ENCODE data around the gene TANGO2. TPM values are rescaled to one million over a fixed set of nuclear protein-coding genes. Genes with fewer than 3 reads are reported as not detected.

TANGO2 gene
- total and polyA plus RNA-seq, 2 of the 8 experiments (the other 6 are each of a cell fraction or from before 2014, with no cell fraction given) = 10.1 to 18.4 TPM

GRCh38 chr22:19992921-19993355, 28.0 kb upstream of the TANGO2 start:
- H3K4me3 ChIP-seq (ENCODE audit: extremely low read depth in 1 of 4, insufficient read depth in 2 of 4, low read depth in 3 of 4, low read length in 4 of 4) = no peak overlapping the region
- H2BK12ac ChIP-seq (ENCODE audit: low read depth, low read length) = no peak overlapping the region
- H4K91ac ChIP-seq (replicated peaks; ENCODE audit: insufficient read length, low read length) = no peak overlapping the region
- no peaks in the 10 kb centered on the region for H3K79me2 ChIP-seq (ENCODE audit: control insufficient read depth in 1 of 2, insufficient read depth in 2 of 2, low read length in 2 of 2)
- H3K36me3 ChIP-seq (ENCODE audit: control insufficient read depth in 2 of 4, insufficient read depth in 4 of 4, low read length in 3 of 4) = no peaks in the 10 kb centered on the region
- H3K9me3 ChIP-seq (ENCODE audit: insufficient read depth in 2 of 2, low read depth in 1 of 2, low read length in 1 of 2) = no peaks in the 10 kb centered on the region
- no peak overlapping the region for H3K9ac ChIP-seq (replicated peaks in 1 of 4; ENCODE audit: extremely low read depth in 1 of 4, low read depth in 3 of 4, low read length in 3 of 4)
- no peak overlapping the region for H3K4me2 ChIP-seq (ENCODE audit: insufficient read depth in 1 of 2, low read depth in 2 of 2, low read length in 2 of 2)
- H4K20me1 ChIP-seq (replicated peaks in 1 of 2; ENCODE audit: control insufficient read depth in 1 of 2, insufficient read depth in 2 of 2, low read length in 2 of 2) = peaks cover 2 to 4% of the 10 kb centered on the region in 2 experiments
- WGBS, 2 experiments (ENCODE audit: extremely low coverage in 1 of 2, insufficient coverage in 1 of 2, insufficient read length in 1 of 2, insufficient replicate concordance in 2 of 2, low coverage in 1 of 2, low lambda C conversion rate in 2 of 2, missing lambda C conversion rate in 1 of 2) = 86% methylated on average over 6 of the region's 6 CpGs; no CpG with 5 or more reads in 1 of the 2 experiments
- no peak for FAIRE-seq
- no peak overlapping the region for H3K56ac ChIP-seq (replicated peaks; ENCODE audit: insufficient read length, low read depth, low read length)
- H3K14ac ChIP-seq (ENCODE audit: insufficient read length) = no peak overlapping the region
- no peak overlapping the region for H3K23ac ChIP-seq (ENCODE audit: insufficient read length)
- no peak overlapping the region for H4K5ac ChIP-seq (ENCODE audit: insufficient read length, low read depth, low read length)
- no peak overlapping the region for H4K8ac ChIP-seq (ENCODE audit: extremely low read depth, insufficient read depth, low read length)
- no peak overlapping the region for H3K4ac ChIP-seq (replicated peaks; ENCODE audit: insufficient read length, low read depth, low read length)
- H3K18ac ChIP-seq (ENCODE audit: extremely low read depth, low read length) = no peak overlapping the region
- no peaks in the 10 kb centered on the region for H3K27me3 ChIP-seq (replicated peaks in 1 of 4; ENCODE audit: control insufficient read depth in 3 of 4, extremely low read depth in 1 of 4, insufficient read depth in 3 of 4, low read length in 3 of 4)
- ChIA-PET POLR2A (ENCODE audit: partially characterized antibody) (interaction anchor here (0.8 to 1.8 kb wide), 2 partner anchors 15 to 119 kb away, joined by 3 read pairs; no protein-coding TSS in a partner anchor), CTCF (ENCODE audit: partially characterized antibody) (interaction anchor here (0.6 to 5.8 kb wide), 4 partner anchors 21 to 75 kb away, joined by 3 to 50 read pairs (median 7); no protein-coding TSS in a partner anchor)
- no peak overlapping the region for H2BK120ac ChIP-seq (replicated peaks; ENCODE audit: low read depth, low read length)
- H3K4me1 ChIP-seq (replicated peaks in 1 of 4; ENCODE audit: control insufficient read depth in 3 of 4, insufficient read depth in 4 of 4, low read length in 3 of 4) = peaks cover 0 to 6% (median 2%) of the 10 kb centered on the region in 4 experiments; a peak in 3 of 7 replicates
- no peak overlapping the region; the same call in 1 of the 2 replicates for H2AK5ac ChIP-seq (ENCODE audit: low read depth, low read length)
- H3K23me2 ChIP-seq (ENCODE audit: low read depth, low read length) = peaks cover 6% of the 10 kb centered on the region; the same call in 1 of the 2 replicates
- no peak overlapping the region for H2BK15ac ChIP-seq (ENCODE audit: low read length)
- no peaks in the 10 kb centered on the region; the same call in none of the 2 replicates for H3K79me1 ChIP-seq (ENCODE audit: low read depth, low read length)
- H2AFZ ChIP-seq (ENCODE audit: low read length) = no peak overlapping the region
- H3K27ac ChIP-seq (ENCODE audit: low read depth, low read length) = no peak overlapping the region
- no peak for DNase-seq (ENCODE audit: low read depth in 1 of 2, low spot score in 2 of 2)
- no peak overlapping the region for H2BK20ac ChIP-seq (ENCODE audit: low read length)
- H2BK5ac ChIP-seq (ENCODE audit: low read depth, low read length) = no peak overlapping the region
- no peak for TF ChIP-seq SUZ12 (IDR thresholded peaks at IDR 0.05; ENCODE audit: low read length)

All from H1 (cell line).